ENCODE data around the gene RCN1.

The RCN1 gene

GRCh38 chr11:32082346-32082986 lies 8.4 kb upstream of the RCN1 start:
- DNase-seq, result no peak
- H3K36me3 ChIP-seq, result no peaks in the 10 kb centered on the region
- TF ChIP-seq CTCF (IDR thresholded peaks at IDR 0.05; ENCODE audit: low read depth, low read length), result no peak

GRCh38 chr11:32087597-32087996 lies 3.3 kb upstream of the RCN1 start:
- Histone ChIP-seq H3K27me3 (no peaks in the 10 kb centered on the region), H3K4me3 (ENCODE audit: low read depth, low read length) (no peak overlapping the region)
- DNase-seq, result no peak

More at GRCh38 chr11:32082346-32082986, 8.4 kb upstream of the RCN1 start:
- no peaks in the 10 kb centered on the region for H3K4me1 ChIP-seq
- no peaks in the 10 kb centered on the region for H3K27me3 ChIP-seq
- H3K9me3 ChIP-seq, result no peaks in the 10 kb centered on the region
- H3K4me3 ChIP-seq (ENCODE audit: low read depth, low read length), result no peak overlapping the region

GRCh38 chr11:32088117-32088941 lies 2.5 kb upstream of the RCN1 start:
- Histone ChIP-seq H3K4me3 (ENCODE audit: low read depth, low read length) (no peak overlapping the region), H3K9me3 (no peaks in the 10 kb centered on the region), H3K27me3 (no peaks in the 10 kb centered on the region), H3K4me1 (no peaks in the 10 kb centered on the region), H3K36me3 (no peaks in the 10 kb centered on the region)
- DNase-seq, result no peak
- TF ChIP-seq CTCF (IDR thresholded peaks at IDR 0.05; ENCODE audit: low read depth, low read length), result no peak

More at GRCh38 chr11:32087597-32087996, 3.3 kb upstream of the RCN1 start:
- H3K36me3 ChIP-seq, result no peaks in the 10 kb centered on the region
- no peak for TF ChIP-seq CTCF (IDR thresholded peaks at IDR 0.05; ENCODE audit: low read depth, low read length)
- H3K4me1 ChIP-seq, result no peaks in the 10 kb centered on the region
- no peaks in the 10 kb centered on the region for H3K9me3 ChIP-seq

- TF ChIP-seq CTCF (IDR thresholded peaks at IDR 0.05; ENCODE audit: low read depth, low read length), result no peak
- no peaks in the 10 kb centered on the region for H3K9me3 ChIP-seq
- no peaks in the 10 kb centered on the region for H3K36me3 ChIP-seq
- DNase-seq, result no peak
- no peaks in the 10 kb centered on the region for H3K27me3 ChIP-seq
- no peak overlapping the region for H3K4me3 ChIP-seq (ENCODE audit: low read depth, low read length)
- H3K4me1 ChIP-seq, result no peaks in the 10 kb centered on the region
These were observed 1.8 kb downstream of the RCN1 start for GRCh38 chr11:32092581-32093170.

- TF ChIP-seq CTCF (IDR thresholded peaks at IDR 0.05; ENCODE audit: low read depth, low read length), result no peak
- H3K27me3 ChIP-seq, result no peaks in the 10 kb centered on the region
- H3K9me3 ChIP-seq, result no peaks in the 10 kb centered on the region
- DNase-seq, result no peak
- no peak overlapping the region for H3K4me3 ChIP-seq (ENCODE audit: low read depth, low read length)
- no peaks in the 10 kb centered on the region for H3K36me3 ChIP-seq
- no peaks in the 10 kb centered on the region for H3K4me1 ChIP-seq
These were observed 4.0 kb downstream of the RCN1 start for GRCh38 chr11:32094923-32095322.
